Stomach (tissue), 9 donors: ENCODE data around the gene HELQ. TPM values are rescaled to one million over a fixed set of nuclear protein-coding genes. Genes with fewer than 3 reads are reported as not detected.
A peak's percentile ranks its signal among the peaks of the same experiment; 100 is the strongest.

Experiments used
- DNase-seq, 2 donors: peaks; one replicate each; pipeline versions ENCODE4 v3.0.0 to v3.0.0-alpha.2; 2013 to 2019
- H3K27ac ChIP-seq, 5 donors: fragments of 200-600 bp in 4 of 5; sonication (generic) in 4 of 5; one replicate each; pipeline ENCODE4 v1.5.1; 2013 to 2019; ENCODE audit warnings: mild to moderate bottlenecking in 1 of 5, moderate library complexity in 1 of 5
- H3K27me3 ChIP-seq, 3 donors: fragments of 200-600 bp; sonication (generic); one replicate each; pipeline ENCODE4 v1.5.1; 2017 to 2019; ENCODE audit warnings: mixed run types in 1 of 3
- H3K36me3 ChIP-seq, 4 donors: fragments of 200-600 bp; sonication (generic); 1 replicate in 3 of 4; 2 replicates in 1 of 4; pipeline ENCODE4 v1.5.1; 2016 to 2019
- H3K4me1 ChIP-seq, 4 donors: fragments of 200-600 bp; sonication (generic); one replicate each; pipeline ENCODE4 v1.5.1; 2016 to 2019
- H3K4me3 ChIP-seq, 4 donors: fragments of 200-600 bp; sonication (generic) in 3 of 4; one replicate each; pipeline ENCODE4 v1.5.1; 2016 to 2019; ENCODE audit warnings: mild to moderate bottlenecking in 1 of 4
- H3K9me3 ChIP-seq, 4 donors: fragments of 200-600 bp; sonication (generic); one replicate each; pipeline ENCODE4 v1.5.1; 2016 to 2019
- EP300 ChIP-seq: sonication (generic); formaldehyde crosslinking; IDR thresholded peaks from one replicate; pipeline ENCODE4 v1.6.1; 2017; ENCODE audit warnings: antibody characterized with exemption
- POLR2A ChIP-seq, 4 donors: fragments of 450-650 bp; IDR thresholded peaks; one replicate each; pipeline ENCODE4 v1.6.1; 2016; ENCODE audit warnings: antibody characterized with exemption in 4 of 4, control low read depth in 2 of 4, mild to moderate bottlenecking in 1 of 4, moderate library complexity in 1 of 4
- POLR2AphosphoS5 ChIP-seq, 3 donors: sonication (generic); formaldehyde crosslinking; IDR thresholded peaks; one replicate each; pipeline ENCODE4 v1.6.1; 2016; ENCODE audit warnings: antibody characterized with exemption in 3 of 3
- WGBS, 5 donors: extraction: QIAGEN DNeasy Blood & Tissue Kit in 3 of 5; methylation state at CpG; one replicate each; pipeline versions ENCODE4 v1.1.5 to v1.1.7; 2013 to 2018; 5-methylcytosine and 5-hydroxymethylcytosine counted together
- intact Hi-C: fragments of 100-400 bp; cut with DNase I; formaldehyde crosslinking; loops from one replicate; pipeline ENCODE4 v1.15.1; 2023; ENCODE audit warnings: low total_unique reads
- polyA plus RNA-seq, 3 donors: library from polyadenylated mRNA; stranded (reverse); fragments of 200-250 nt; gene quantifications; one replicate each; pipeline ENCODE4 v1.2.3, GENCODE V29; 2013
- total RNA-seq, 5 donors: library from RNA; depleted of rRNA; stranded (reverse); fragments of >200 nt; gene quantifications; one replicate each; pipeline versions ENCODE4 v1.1.0 to v1.2.3, GENCODE V29; 2014 to 2016
- TF ChIP-seq, protein P1 (sequence below), 7 experiments: fragments of 450-650 bp in 4 of 7; fragments of 200-600 bp in 3 of 7; sonication (generic) in 3 of 7; IDR thresholded peaks; one replicate each; pipeline ENCODE4 v1.5.1; 2016 to 2019; ENCODE audit warnings: antibody characterized with exemption in 7 of 7, control low read depth in 2 of 7, mild to moderate bottlenecking in 1 of 7
- donor health status: healthy with polysubstance abuse.
- donor health status: Bipolar disorder and iron deficiency.
- donor health status: healthy.

HELQ gene
- total and polyA plus RNA-seq, 8 donors, result 5.0 to 26.8 (median 14.2) TPM

DNA sequence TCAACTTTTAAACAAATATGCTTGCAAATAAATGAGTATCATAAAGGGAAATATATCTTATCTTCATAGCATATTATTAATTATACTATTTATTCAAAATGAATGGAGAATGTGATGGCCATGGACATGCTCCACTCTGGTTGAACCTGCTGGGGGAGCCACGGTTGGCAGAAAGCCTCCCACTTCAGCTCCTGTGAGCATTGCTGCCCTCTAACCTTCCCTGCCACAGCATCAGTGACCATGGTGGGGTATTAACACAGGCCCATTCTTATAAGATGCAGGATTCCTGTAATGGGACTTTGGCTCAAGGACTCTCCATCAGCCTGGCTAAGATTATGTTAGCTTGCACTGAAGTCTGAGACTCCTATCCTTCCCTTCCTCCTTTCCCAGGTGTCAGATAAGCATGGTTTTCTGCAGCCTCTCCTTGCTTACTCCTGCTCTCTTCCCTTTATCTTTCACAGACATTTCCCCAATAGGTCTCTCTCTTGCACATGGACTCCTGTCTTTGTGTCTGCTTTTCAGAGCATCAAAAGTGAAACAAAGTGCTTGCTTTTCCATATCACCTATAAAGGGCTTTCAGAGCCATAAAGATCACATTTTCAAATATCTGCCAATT lies 34.2 kb upstream of the HELQ start:
- intact Hi-C loops, result no loop called here
- TF ChIP-seq POLR2AphosphoS5 (IDR thresholded peaks at IDR 0.05) (no peak), POLR2A (IDR thresholded peaks at IDR 0.05) (no peak), EP300 (no peak)
- TF ChIP-seq, protein P1, sequence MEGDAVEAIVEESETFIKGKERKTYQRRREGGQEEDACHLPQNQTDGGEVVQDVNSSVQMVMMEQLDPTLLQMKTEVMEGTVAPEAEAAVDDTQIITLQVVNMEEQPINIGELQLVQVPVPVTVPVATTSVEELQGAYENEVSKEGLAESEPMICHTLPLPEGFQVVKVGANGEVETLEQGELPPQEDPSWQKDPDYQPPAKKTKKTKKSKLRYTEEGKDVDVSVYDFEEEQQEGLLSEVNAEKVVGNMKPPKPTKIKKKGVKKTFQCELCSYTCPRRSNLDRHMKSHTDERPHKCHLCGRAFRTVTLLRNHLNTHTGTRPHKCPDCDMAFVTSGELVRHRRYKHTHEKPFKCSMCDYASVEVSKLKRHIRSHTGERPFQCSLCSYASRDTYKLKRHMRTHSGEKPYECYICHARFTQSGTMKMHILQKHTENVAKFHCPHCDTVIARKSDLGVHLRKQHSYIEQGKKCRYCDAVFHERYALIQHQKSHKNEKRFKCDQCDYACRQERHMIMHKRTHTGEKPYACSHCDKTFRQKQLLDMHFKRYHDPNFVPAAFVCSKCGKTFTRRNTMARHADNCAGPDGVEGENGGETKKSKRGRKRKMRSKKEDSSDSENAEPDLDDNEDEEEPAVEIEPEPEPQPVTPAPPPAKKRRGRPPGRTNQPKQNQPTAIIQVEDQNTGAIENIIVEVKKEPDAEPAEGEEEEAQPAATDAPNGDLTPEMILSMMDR (IDR thresholded peaks at IDR 0.05), result no peak
- peaks cover 0 to 10% (median 7%) of the 10 kb centered on the region in 4 donors for H3K4me1 ChIP-seq
- WGBS, 5 donors, result 10 to 28% (median 18%) methylated on average over 1 of the region's 1 CpG
- H3K9me3 ChIP-seq, result no peaks in the 10 kb centered on the region
- no peak overlapping the region for H3K27ac ChIP-seq
- no peaks in the 10 kb centered on the region for H3K36me3 ChIP-seq
- no peak overlapping the region for H3K4me3 ChIP-seq
- no peaks in the 10 kb centered on the region for H3K27me3 ChIP-seq
- DNase-seq, result no peak

DNA sequence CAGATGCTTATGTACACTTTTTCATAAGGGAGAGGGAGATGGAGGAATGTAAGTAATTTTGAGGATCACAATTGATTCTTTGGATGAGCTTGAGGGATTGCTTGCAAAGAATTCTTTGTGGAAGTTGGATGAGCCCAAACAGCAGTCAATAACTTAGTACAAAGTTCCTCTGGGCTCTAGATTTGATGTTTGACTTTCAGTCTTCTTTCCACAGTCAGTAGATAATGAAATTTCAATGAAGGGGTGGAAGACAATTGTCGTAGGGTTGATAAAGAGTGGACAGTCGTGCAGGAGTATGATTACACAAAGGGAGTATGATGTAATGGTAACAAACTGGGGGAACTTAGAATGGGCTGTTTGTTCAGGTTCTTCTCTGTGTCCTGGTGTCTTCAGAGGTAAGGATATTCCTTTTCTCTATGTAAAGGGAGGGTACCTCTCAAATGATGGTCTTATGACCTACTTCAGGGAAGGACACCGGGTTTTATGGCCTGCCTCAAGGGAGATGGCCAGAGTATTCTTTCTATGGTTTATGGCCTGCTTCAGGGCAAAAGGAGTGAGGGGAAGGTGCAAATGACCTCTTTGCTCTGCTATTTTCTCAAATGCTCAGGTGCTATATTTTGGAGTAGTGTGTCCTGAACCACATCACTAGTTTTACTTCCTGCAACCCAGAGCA lies 31.0 kb upstream of the HELQ start:
- H3K27me3 ChIP-seq, result no peaks in the 10 kb centered on the region
- no peak overlapping the region for H3K4me3 ChIP-seq
- no peaks in the 10 kb centered on the region for H3K9me3 ChIP-seq
- peaks cover 0 to 23% (median 15%) of the 10 kb centered on the region in 4 donors for H3K4me1 ChIP-seq
- WGBS, 5 donors, result 76 to 86% (median 83%) methylated on average over 3 of the region's 3 CpGs
- no peak for DNase-seq
- H3K36me3 ChIP-seq, result no peaks in the 10 kb centered on the region
- TF ChIP-seq EP300, result no peak
- TF ChIP-seq POLR2AphosphoS5 (IDR thresholded peaks at IDR 0.05), result no peak
- TF ChIP-seq POLR2A (IDR thresholded peaks at IDR 0.05), result no peak
- TF ChIP-seq, protein P1 (IDR thresholded peaks at IDR 0.05), result no peak
- intact Hi-C loops, result no loop called here
- no peak overlapping the region for H3K27ac ChIP-seq

DNA sequence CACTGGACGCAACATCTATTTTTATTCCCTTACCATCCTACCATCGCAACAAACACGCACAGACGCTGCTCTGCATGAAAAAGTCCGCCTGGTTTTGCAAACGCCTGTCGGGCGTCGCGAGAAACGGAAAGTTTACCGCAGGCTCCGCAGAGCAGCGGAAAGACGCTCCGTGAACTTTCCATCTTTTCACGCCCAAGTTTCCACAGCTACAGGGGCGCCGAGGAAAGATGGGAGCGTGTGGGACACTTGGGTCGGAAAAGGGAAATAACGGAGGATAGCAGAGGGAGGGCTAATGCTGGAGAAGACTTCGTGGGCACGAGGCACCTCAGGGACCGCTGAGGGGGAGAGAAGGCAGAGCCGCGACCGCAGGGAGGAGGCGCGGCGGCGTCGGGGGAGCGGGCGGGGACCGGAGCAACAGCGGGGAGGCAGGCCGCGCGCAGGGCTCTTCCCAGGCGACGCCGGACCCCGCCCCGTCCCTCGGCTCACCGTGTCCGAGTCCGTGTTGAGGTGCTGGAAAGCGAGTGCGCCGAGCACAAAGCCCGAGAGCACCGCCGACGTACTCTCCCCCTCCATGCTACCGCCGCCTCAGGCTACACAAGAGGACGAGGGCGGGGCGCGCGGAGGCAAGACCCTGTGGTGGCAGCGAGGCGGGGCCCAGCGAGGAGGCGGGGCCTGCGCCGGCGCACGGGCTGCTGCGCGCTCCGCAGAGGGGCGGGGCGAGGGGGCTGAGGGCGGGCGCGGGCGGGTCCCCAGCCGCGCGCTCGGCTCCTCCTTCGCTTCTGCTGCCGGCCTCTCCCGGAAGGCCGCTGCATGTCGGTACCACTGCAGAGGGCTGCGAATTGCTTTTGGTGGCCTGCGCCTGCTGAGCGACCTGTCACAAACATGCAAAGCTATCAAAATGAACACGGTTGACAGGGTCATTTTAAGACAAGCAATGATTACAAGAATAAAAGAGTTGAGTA lies 29.2 kb upstream of the HELQ start, which contains the start of gene ABRAXAS1:
Gene ABRAXAS1 (minus strand): TSS at position 601 of the 962 bp plus-strand sequence. CDS start 28 bp downstream, at position 573.
- H3K9me3 ChIP-seq, result no peaks in the 10 kb centered on the region
- H3K27ac ChIP-seq, result peak within 1 kb of the TSS; percentile 88 to 95 (median 91)
- 0 to 1% (median 0%) methylated on average over 49 to 93 of the region's 93 CpGs for WGBS, 5 donors
- intact Hi-C loops, result no loop called here
- peaks cover 0 to 23% (median 15%) of the 10 kb centered on the region in 4 donors for H3K4me1 ChIP-seq
- peak within 1 kb of the TSS; percentile 69 to 90 (median 82) for H3K4me3 ChIP-seq
- peaks cover 0 to 9% (median 7%) of the 10 kb centered on the region in 4 donors for H3K36me3 ChIP-seq
- TF ChIP-seq POLR2AphosphoS5 (IDR thresholded peaks at IDR 0.05) (peak; percentile 89 to 94 (median 90)), POLR2A (IDR thresholded peaks at IDR 0.05) (peak in 1 of 4 donors; percentile 17), EP300 (no peak)
- TF ChIP-seq, protein P1 (IDR thresholded peaks at IDR 0.05), result no peak
- no peaks in the 10 kb centered on the region for H3K27me3 ChIP-seq
- peak; percentile 94 to 98 for DNase-seq

DNA sequence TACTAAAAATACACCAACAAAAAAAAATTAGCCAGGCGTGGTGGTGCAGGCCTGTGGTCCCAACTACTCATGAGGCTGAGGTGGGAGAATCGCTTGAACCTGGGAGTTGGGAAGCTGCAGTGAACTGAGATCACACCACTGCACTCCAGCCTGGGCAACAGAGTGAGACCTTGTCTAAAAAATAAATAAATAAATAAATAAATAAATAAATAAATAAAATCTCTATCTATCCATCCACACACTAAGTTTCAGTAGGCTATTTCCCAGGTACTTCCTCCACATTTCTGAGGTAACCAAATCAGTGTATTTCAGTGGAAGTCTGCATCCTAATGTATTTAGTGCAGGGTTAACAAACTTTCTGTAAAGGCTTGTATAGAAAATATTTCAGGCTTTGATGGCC lies 18.3 kb upstream of the HELQ start:
- DNase-seq, result no peak
- WGBS, 5 donors, result 93 to 98% (median 94%) methylated on average over 2 of the region's 2 CpGs
- TF ChIP-seq EP300 (no peak), POLR2AphosphoS5 (IDR thresholded peaks at IDR 0.05) (no peak), POLR2A (IDR thresholded peaks at IDR 0.05) (no peak)
- TF ChIP-seq, protein P1 (IDR thresholded peaks at IDR 0.05), result no peak
- Histone ChIP-seq H3K36me3 (peaks cover 0 to 54% (median 46%) of the 10 kb centered on the region in 4 donors), H3K4me1 (no peaks in the 10 kb centered on the region), H3K9me3 (no peaks in the 10 kb centered on the region), H3K4me3 (no peak overlapping the region), H3K27ac (no peak overlapping the region), H3K27me3 (no peaks in the 10 kb centered on the region)
- intact Hi-C loops, result no loop called here
